Globus pallidus (tissue), 1 donor: Measurements from ENCODE around the gene CRACR2A.

Source experiments
- DNase-seq: peaks from one replicate; pipeline ENCODE4 v3.0.0-alpha.2; 2015; ENCODE audit warnings: low spot score

Gene CRACR2A

GRCh38 chr12:3615862-3616261 lies 137.0 kb downstream of the CRACR2A start:
- DNase-seq: no peak

GRCh38 chr12:3614806-3615466 lies 138.0 kb downstream of the CRACR2A start:
- DNase-seq: no peak

- no peak for DNase-seq
Observed at GRCh38 chr12:3613641-3614395, 139.1 kb downstream of the CRACR2A start.

GRCh38 chr12:3611860-3612703 lies 140.8 kb downstream of the CRACR2A start:
- peak; percentile 24 for DNase-seq

DNA sequence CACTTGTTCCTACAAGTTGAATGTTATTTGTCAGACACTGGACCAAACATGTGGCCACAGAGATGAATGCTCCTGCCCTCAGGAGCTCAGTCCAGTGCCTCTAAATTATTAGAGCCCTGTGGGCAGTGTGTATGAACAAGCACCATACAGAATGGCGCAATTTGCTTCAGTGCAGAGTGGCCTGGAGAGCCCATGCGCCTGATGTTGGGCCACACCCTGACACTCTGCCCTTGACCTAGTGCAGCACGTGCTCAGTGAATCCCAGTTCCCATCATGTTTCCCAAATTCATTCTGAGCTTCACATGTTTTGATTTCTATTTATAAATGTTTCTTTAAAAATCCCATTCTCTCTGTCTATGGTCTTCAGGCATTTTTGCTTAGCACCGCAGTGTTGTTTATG lies 145.1 kb downstream of the CRACR2A start:
- no peak for DNase-seq

GRCh38 chr12:3607039-3607720 lies 145.7 kb downstream of the CRACR2A start:
- no peak for DNase-seq

- no peak for DNase-seq
Observed at GRCh38 chr12:3606128-3606527, 146.8 kb downstream of the CRACR2A start.

DNA sequence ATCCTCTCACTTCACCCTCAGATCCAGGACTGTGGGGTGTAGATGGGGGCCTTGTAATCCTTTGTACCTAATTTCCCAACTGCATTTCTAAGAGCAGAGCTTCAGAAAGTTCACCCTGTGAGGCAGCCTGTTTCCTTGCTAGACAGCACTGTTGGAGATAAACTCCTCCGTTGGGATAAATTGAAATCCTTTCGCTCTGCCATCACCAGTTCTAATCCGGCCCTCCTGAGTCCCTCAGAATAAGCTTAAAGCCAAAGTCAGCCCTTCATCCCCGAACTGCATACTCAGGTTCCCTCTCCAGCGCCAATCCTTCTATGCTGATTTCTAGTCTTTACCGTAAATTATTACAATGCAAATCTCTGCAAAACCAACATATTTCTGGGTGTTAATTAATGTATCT lies 147.2 kb downstream of the CRACR2A start:
- no peak for DNase-seq

DNA sequence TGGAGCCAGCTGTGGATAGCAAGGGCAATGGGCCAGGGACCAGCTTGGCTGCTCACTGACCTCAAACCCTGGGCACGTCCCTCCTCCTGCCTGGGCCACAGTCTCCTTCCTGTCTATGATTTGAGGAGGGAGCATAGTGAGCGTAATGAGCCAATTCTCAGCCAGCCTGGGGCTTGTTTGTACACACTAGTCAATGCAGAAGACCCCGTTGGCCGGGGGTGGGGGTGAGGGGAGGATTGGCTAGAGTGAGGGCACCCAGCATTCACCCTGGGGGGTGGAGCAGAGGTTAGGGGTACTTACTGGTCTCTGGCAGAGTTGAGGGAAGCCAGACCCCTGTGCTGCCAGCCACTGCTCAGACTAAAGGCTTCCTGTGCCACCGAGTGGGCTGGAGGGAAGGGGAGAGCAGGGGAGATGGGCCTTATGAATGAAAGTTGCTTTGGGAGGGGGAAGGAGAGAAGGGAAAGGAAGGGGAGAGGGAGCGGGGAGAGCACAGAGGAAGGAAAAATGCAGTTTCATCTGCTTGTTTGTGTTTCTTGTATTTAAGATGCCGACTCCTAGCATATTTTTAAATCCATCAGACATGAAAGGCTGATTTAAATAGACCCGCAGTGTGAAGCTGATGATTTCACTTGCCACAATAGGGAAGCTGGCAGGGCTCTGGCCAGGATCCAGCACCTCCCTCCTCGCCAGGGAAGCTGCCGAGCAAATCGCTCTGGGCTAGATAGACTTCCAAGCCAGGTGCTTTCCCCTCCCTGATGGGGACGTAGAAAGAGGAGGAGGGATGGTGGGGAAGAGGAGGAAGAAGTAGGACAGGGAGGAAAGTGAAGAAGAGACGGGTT lies 147.9 kb downstream of the CRACR2A start:
- DNase-seq: peak; percentile 19

GRCh38 chr12:3604286-3604685 lies 148.6 kb downstream of the CRACR2A start:
- DNase-seq: no peak

DNA sequence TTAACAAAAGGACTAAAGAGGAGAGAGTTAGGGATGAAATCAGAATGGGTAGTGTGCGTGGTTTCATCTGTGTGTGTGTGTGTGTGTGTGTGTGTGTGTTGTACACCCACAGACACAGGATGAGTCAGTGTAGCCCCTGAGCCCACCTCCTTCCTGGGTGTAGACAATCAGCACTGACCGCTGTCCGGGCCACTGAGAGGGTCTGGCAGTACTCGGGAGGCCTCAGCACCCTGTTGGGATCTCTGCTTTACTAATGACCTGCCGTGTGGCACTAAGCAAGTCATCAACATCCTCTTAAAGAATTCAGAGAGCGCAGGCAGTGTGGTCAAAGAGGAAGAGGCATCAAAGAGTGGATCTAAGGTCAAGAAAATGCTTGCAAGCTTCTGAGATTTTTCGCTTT lies 149.3 kb downstream of the CRACR2A start:
- DNase-seq: no peak

- no peak for DNase-seq
Observed at GRCh38 chr12:3602488-3602887, 150.4 kb downstream of the CRACR2A start.

- DNase-seq: no peak
Observed at GRCh38 chr12:3601461-3602150, 151.3 kb downstream of the CRACR2A start.

GRCh38 chr12:3600951-3601350 lies 152.0 kb downstream of the CRACR2A start:
- DNase-seq: no peak

DNA sequence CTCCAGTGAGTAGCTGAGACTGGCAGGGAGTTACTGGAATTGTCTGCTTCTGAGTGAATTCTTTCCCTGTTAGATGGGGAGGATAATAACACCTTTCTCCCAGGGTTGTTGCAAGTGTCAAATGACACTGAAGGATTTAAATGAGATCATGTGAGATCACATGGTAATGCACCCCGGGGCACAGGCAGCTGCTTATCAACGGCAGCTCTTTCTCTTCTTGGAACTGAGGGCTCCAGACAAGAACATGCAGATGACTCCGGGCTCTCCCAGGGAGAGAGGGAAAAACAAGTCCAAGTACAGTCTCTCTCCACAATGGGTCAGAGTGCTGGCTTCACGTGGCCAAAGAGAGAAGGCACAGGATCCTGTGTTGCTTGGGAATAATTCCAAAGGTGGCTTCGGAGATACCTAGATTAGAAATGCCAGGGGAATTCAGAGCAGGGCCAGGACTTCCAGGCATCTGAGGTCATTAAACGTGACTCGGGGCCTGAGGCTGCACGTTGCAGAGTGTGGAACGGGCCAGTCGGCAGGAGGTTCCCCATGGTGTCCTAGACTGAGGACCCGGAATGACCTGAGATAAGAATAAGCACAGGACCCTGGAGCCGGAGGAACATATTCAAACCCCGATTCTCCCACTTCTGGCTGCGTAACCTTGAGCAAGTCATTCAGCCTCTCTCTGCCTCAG lies 152.7 kb downstream of the CRACR2A start:
- no peak for DNase-seq

- DNase-seq: no peak
Observed at GRCh38 chr12:3598896-3599860, 153.7 kb downstream of the CRACR2A start.

DNA sequence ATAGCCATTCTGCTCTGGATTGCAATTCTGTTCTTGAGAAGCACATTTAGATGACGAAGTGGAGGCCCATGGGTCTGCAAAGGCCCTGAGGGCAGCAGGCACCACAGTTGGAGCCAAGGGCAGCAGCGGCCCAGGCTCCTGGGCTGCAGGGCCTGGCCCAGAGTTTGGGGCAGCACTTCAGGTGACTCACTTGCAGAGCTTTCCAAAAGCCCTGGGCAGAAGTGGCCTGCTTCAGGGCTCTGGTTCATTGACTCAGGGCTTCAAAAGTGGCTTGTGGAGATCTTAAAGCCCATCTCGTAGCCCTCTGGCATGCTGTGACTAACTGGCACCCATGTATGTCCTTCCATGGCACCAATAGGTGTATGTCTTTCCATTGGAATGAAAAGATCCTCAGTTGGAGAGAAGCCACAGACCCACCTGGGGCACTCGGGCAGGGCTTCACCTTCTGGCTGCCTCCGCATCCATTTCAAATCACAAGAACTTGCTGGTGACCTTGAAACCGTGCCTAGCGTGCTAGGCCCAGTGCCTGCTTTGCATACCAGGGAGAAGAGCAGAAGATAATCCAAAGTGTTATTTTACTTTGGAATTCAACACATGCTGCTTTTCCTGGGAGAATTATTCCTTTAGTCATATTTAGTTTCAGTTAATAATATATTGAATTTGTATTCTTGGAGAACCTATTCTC lies 155.2 kb downstream of the CRACR2A start:
- no peak for DNase-seq

GRCh38 chr12:3596703-3597415 lies 156.1 kb downstream of the CRACR2A start:
- no peak for DNase-seq
